NCI-H1092 treated with DMSO at 0.1 percent for 48 hours (cell line): ENCODE data around the gene CD2BP2.
A peak's percentile ranks its signal among the peaks of the same experiment; 100 is the strongest.

Experiments
- DNase-seq: peaks from one replicate; lab custom pipeline; 2025; lab: John Stamatoyannopoulos, UW

CD2BP2 gene

GRCh38 chr16:30378236-30379157 lies 23.4 kb upstream of the CD2BP2 start:
- DNase-seq, result peak; percentile 95

DNA sequence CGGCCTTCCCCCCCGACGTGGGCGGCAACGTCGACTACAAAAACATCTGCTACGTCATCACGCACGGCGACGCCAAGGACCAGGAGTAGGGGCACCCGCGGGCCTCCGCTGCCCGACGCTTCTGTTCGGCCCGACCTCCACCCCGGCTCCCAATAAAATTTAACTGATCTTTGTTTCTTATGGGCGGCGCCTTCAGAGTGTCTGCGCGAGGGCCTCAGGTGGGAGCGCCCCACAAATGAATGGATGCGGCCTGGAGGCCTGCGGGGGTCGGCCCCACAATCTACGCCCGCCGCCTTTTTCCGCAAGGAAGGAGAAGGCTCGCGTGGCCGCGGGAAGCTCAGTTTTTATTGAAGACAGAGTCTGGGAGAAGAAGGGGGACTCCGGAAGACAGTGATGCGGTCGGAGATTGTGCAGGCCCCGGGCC lies 22.7 kb upstream of the CD2BP2 start:
- peak; percentile 89 for DNase-seq

- no peak for DNase-seq
These were observed 22.1 kb upstream of the CD2BP2 start for GRCh38 chr16:30377050-30377811.

GRCh38 chr16:30376461-30376902 lies 21.4 kb upstream of the CD2BP2 start:
- no peak for DNase-seq

DNA sequence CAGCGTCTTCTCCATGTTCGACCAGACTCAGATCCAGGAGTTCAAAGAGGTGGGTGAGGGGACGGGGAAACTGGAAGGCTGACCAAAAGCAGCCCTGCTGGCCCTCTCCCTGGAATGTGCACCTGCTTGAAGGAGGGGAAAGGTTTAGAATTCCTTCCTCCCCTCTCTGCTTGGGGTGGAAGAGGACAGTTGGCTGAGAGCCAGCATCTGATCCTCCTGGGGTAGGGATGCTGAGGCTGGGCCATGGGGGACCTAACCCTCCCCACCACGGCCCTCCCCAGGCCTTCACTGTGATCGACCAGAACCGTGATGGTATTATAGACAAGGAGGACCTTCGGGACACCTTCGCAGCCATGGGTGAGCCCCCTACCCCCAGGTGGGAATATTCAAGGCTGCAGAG lies 20.8 kb upstream of the CD2BP2 start:
- no peak for DNase-seq

DNA sequence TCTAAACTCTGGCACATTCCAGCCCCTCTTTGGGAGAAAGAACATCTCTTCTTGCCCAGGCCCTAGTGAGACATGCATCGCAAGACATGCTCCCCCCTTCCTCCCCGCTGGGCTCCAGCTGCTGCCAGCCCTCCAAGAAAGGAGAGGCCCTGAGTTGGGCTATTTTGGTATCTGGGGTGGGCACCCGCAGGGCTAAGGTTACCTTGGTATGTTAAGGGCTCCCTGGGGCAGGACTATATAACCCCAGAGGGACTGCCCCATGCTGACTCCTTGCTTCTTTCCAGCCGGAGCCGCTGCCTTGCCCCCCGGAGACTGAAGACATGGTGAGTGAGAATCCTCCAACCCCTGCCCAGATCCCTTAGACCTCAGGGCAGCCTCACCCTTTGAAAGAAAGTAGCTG lies 19.4 kb upstream of the CD2BP2 start, which contains the start of gene MYL11:
MYL11 (plus strand) TSS at position 265 of the 400 bp plus-strand sequence; CDS start at position 321, 56 bp downstream.
- DNase-seq, result no peak

- no peak for DNase-seq
These were observed 17.6 kb upstream of the CD2BP2 start for GRCh38 chr16:30372725-30373124.

DNA sequence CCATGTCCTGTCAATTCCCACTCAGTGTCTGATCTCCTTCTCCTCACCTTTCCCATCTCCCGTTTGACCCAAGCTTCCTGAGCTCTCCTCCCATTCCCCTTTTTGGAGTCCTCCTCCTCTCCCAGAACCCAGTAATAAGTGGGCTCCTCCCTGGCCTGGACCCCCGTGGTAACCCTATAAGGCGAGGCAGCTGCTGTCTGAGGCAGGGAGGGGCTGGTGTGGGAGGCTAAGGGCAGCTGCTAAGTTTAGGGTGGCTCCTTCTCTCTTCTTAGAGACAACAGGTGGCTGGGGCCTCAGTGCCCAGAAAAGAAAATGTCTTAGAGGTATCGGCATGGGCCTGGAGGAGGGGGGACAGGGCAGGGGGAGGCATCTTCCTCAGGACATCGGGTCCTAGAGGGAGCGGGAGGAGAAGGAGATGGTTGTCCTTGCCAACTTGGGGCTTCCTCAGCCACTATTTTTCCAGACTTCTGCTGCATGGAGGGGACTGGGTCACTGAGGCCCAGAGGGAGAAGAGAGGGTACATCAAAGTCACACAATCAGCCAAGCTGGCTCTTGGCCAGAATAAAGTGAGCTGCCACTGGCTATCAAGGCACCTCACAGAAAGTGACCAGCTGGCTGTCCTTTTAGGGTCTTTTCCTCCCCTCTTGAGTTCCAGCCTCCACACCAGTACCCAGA lies 17.1 kb upstream of the CD2BP2 start:
- DNase-seq, result no peak

DNA sequence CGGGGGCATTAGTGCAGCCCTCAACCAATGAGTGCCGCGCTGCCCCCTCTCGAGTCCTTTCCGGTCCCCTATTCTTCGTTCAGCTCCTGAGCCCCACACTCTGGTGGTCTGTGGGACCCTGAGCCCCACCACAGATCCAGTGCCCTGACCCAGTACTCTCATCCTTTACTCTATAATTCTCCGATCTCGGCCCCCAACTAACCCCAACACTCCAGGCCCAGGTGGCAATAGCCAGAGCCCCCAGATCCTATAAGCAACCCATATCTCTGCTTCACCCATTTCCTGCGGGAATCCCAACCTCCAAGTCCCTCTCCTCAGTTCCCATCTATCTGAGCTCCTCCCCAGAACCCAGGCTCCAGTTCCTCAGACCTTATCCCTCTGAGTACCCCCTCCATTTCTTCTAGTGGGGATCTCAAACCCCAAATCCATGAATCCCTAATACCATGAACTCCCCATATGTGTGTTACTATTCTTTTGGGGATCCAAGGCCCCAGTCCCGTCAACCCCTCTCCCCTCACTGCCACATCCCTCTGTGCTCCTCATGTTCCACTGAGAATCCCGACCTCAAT lies 16.2 kb upstream of the CD2BP2 start:
- DNase-seq, result no peak

DNA sequence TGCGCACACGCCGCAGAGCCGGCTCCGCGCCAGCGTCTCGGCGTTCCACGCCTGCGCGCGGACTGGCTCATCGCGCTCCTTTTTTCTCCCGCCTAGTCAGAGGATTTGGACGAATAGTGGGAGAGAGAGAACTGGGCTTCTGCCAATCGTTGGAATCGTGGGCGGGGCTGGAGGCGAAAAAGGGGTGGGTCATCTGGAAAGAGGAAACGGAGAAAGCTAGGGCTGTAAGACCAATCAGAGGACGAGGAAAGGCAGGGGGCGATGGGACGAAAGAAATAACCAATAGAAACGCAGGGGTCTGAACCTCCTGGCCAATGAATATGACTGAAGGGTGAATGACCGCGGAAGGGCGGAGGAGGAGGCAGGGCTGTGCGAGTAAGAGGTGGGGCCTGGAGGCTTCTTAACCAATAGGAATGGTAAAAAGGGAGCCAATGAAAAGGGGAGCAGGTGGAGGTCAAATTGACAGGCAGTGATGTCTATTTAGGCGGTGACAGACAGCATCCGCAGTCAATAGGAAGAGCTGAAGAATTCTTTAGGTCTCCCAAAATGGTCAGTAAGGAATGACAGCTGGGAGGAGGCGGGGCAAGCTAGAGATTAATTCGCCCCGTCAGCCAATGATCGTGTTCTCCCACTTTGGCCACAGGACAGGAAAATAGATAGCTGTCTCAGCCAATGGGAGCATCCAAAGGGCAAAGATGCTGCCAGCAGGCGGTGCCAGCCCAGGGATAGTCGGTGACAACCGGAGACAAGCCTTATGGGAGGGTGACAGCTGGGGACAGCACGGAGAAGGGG lies 15.5 kb upstream of the CD2BP2 start, which contains the start of gene TBC1D10B:
TBC1D10B (minus strand) TSS at position 39 of the 792 bp plus-strand sequence. CDS start 311 bp downstream, outside the sequence.
- DNase-seq, result peak; percentile 100

GRCh38 chr16:30369938-30370455 lies 14.9 kb upstream of the CD2BP2 start:
- DNase-seq, result no peak

DNA sequence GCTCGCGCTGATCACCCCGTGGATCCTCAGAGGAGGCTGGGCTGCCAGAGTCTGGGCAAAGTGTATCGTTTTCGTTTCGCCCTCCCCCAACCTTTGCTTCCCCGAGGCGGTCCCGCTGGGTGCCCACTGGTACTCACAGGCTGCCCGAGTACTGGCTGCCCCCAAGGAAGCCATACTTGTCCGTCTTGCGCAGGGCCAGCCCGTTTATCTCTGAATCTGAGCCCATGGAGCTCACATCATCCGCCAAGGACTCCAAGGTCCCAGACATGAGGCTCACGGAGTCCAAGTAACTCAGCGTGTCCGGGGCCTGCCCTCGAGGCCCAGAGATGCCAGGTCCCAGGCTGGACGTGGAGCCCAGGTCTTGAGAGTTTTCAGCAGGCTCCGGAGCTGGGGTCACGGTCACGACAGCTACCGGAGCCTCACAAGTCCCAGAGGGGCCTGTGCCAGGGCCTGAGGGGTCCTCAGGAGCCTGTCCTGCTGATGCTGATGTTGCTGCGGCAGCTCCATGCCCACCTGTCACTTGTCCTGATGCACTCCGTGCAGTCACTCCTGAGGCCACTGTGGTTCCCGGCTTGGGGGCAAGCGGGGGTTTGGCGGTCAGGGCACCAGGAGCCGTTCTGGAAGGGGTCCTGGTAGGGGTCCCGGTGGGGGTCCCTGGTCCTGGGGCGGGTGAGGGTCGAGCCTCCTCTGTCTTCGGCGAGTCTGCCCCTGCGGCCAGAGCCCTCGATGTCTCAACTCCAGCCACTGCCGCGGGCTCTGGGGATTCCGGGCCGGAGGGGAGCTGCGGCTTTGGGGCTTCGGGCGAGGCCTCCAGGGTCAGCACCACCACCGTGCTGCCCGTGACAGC lies 14.2 kb upstream of the CD2BP2 start:
- no peak for DNase-seq

DNA sequence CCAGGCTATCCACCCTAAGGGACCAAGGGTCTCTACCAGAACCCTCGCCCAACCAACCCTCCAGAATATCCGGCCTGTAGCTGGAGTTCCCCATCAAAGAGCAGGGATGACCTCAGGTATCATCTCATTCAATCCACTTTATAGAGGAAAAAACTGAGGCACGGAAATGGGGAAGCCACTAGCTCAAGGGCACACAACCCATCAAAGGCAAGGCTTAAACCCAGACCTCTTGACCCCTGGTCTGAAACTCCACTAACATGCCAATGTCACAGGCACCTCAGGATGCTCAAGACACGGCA lies 13.6 kb upstream of the CD2BP2 start:
- no peak for DNase-seq

GRCh38 chr16:30368122-30368791 lies 13.1 kb upstream of the CD2BP2 start:
- DNase-seq, result no peak

DNA sequence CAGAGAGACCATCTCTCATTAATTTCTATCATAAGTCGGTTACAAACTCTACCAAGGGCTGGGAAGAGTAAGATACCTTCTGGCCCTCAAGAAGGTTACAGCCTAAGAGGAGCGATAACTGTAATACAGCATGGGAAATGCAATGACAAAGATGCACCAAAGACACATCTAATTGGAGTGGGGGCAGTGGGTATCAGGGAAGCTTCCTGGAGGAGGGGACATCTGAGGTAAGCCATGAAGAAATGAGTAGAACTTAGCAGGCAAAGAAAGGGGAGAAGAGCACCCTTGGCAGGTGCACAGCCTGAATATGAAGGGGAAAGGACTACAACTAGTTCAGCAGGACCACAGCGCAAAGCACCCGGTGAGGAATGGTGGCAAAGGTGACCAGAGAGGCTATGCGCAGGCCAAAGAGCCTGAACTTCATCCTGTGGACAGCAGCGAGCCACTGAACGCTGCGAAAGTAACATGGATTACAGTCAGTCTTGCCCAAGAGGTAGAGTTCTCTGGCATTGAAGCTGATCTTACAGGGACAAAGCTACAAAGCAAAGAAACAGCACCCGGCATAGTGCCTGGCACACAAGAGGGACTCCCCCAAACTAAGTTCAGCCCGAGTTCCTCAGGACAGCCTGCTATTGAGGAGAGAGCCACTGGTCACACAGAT lies 12.4 kb upstream of the CD2BP2 start:
- DNase-seq, result no peak

- DNase-seq, result no peak
These were observed 11.4 kb upstream of the CD2BP2 start for GRCh38 chr16:30366511-30366910.

DNA sequence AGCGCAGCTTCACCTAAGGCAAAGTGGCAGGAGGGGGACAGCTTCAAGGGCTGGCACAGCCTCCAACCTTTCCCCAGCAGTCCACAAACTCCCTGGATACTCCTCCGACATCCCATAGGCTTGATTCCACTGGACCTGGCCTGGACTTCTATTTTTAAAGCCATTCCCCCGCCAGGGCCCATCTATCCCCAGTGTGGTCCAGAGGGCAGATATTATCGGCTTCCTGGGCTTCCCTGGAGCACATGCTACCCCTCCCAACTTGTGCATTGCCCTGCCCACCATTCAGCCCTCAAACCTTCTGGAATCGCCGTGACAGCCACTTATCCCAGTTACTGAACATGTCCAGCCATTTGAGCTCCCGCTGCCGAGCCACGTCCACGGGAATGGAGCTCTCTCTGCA lies 10.1 kb upstream of the CD2BP2 start:
- no peak for DNase-seq

- no peak for DNase-seq
These were observed 6.1 kb upstream of the CD2BP2 start for GRCh38 chr16:30361180-30361579.

DNA sequence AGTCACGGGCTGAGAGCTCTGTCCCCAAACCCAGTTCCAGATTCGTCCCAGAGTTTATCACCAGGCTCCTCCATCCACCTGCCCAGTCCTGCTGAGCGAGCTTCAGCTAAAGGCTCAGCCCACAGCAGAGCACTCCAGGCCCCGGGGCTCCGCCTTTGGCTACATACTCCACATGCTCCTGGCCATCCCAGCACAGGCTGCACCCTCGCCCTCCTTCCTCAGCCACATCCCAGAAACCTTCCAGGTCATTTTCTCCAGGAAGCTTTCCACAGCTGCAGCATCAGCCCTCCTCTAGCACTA lies 4.7 kb upstream of the CD2BP2 start:
- no peak for DNase-seq
